ENCODE data around the gene CAD. TPM values are rescaled to one million over a fixed set of nuclear protein-coding genes. Genes with fewer than 3 reads are reported as not detected.

The CAD gene
- total RNA-seq, 1 experiment from 2014 or later, result 130 TPM

DNA sequence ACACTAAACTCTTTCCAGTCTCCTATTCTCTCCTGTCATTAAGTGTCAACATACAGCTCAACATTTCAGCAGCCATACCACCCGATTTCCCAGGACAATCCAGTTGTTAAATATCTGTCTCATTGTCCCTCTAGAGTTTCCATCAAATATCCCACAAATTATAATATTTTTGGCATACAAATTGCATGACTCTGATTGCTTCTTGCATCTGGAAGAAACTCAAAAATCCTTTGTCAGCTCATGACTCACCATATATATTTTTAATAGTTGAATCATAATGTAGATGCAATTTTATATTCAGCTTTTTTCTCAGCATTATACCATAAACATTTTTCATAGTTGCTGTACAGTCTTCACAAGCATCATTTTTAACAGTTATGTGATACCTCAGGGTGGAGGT lies 38.5 kb downstream of the CAD start:
- Histone ChIP-seq H3K14ac (ENCODE audit: insufficient read depth, low read length) (no peak overlapping the region), H2BK15ac (ENCODE audit: low read depth, low read length) (no peak overlapping the region), H3K4ac (ENCODE audit: low read depth, low read length) (no peak overlapping the region), H3K79me2 (ENCODE audit: insufficient read depth, low read length) (no peaks in the 10 kb centered on the region), H3K23ac (ENCODE audit: insufficient read length, low read depth, low read length) (no peak overlapping the region), H2AK5ac (ENCODE audit: insufficient read length, low read length) (no peak overlapping the region), H3K9me3 (ENCODE audit: control insufficient read depth, low read depth, low read length) (no peaks in the 10 kb centered on the region), H4K8ac (replicated peaks; ENCODE audit: insufficient read length, low read depth, low read length) (no peak overlapping the region), H2BK12ac (ENCODE audit: insufficient read length, low read depth, low read length) (no peak overlapping the region), H3K18ac (ENCODE audit: insufficient read length, low read depth, low read length) (no peak overlapping the region), H3K56ac (ENCODE audit: insufficient read length, low read depth, low read length) (no peak overlapping the region), H2BK5ac (ENCODE audit: insufficient read length, low read length) (no peak overlapping the region), H3K4me2 (ENCODE audit: insufficient read depth, insufficient read length, low read length) (no peak overlapping the region), H3T11ph (ENCODE audit: low read length) (no peak overlapping the region), H3K23me2 (ENCODE audit: insufficient read length, low read depth, low read length, poor library complexity, severe bottlenecking) (no peaks in the 10 kb centered on the region), H3K79me1 (ENCODE audit: insufficient read depth, low read depth, low read length, poor library complexity, severe bottlenecking) (no peaks in the 10 kb centered on the region), H2BK120ac (ENCODE audit: low read depth, low read length, poor library complexity, severe bottlenecking) (no peak overlapping the region), H4K91ac (ENCODE audit: insufficient read length, low read depth, low read length) (no peak overlapping the region), H3K27me3 (ENCODE audit: insufficient read depth, low read length) (peaks cover under 1% of the 10 kb centered on the region; the same call in 1 of the 2 replicates), H2BK20ac (ENCODE audit: low read depth, low read length, poor library complexity, severe bottlenecking) (no peak overlapping the region), H3K27ac (ENCODE audit: insufficient read length, low read depth, low read length) (no peak overlapping the region), H2AFZ (ENCODE audit: low read length) (no peak overlapping the region), H4K20me1 (ENCODE audit: control insufficient read depth, insufficient read depth, insufficient read length) (no peaks in the 10 kb centered on the region), H4K5ac (ENCODE audit: insufficient read length, low read depth, low read length) (no peak overlapping the region), H3K9ac (ENCODE audit: extremely low read depth, insufficient read length, low read length) (no peak overlapping the region), H3K4me1 (ENCODE audit: insufficient read depth, low read length) (no peaks in the 10 kb centered on the region)
- H3K4me3 Mint-ChIP-seq, result no peak overlapping the region
- peaks cover 12 to 15% of the 10 kb centered on the region in 2 experiments for H3K4me1 Mint-ChIP-seq
- TF ChIP-seq, protein P1, sequence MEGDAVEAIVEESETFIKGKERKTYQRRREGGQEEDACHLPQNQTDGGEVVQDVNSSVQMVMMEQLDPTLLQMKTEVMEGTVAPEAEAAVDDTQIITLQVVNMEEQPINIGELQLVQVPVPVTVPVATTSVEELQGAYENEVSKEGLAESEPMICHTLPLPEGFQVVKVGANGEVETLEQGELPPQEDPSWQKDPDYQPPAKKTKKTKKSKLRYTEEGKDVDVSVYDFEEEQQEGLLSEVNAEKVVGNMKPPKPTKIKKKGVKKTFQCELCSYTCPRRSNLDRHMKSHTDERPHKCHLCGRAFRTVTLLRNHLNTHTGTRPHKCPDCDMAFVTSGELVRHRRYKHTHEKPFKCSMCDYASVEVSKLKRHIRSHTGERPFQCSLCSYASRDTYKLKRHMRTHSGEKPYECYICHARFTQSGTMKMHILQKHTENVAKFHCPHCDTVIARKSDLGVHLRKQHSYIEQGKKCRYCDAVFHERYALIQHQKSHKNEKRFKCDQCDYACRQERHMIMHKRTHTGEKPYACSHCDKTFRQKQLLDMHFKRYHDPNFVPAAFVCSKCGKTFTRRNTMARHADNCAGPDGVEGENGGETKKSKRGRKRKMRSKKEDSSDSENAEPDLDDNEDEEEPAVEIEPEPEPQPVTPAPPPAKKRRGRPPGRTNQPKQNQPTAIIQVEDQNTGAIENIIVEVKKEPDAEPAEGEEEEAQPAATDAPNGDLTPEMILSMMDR (conservative IDR thresholded peaks at IDR 0.05), result no peak
- H3K27ac Mint-ChIP-seq, result no peak overlapping the region
- no peaks in the 10 kb centered on the region for H3K36me3 Mint-ChIP-seq (ENCODE audit: insufficient read depth in 1 of 3, low read depth in 3 of 3)
- WGBS (ENCODE audit: extremely low coverage, insufficient read length, low lambda C conversion rate), result no CpG with 5 or more reads among the region's 1 CpG
- no peaks in the 10 kb centered on the region for H3K9me3 Mint-ChIP-seq
- peaks cover 65% of the 10 kb centered on the region for H3K27me3 Mint-ChIP-seq (ENCODE audit: low read depth)
- DNase-seq, result no peak

Measured in H9 (cell line).